NCI-H1105 treated with DMSO at 0.1 percent for 48 hours (cell line): ENCODE results near the gene GDF7.
"Not testable (repeated sequence)": the region's sequence is repeated elsewhere in the genome, so short reads cannot be mapped to it uniquely, and the experiment has no call there.

Experiments
- DNase-seq: peaks from one replicate; lab custom pipeline; 2025; lab: John Stamatoyannopoulos, UW

GDF7 gene

DNA sequence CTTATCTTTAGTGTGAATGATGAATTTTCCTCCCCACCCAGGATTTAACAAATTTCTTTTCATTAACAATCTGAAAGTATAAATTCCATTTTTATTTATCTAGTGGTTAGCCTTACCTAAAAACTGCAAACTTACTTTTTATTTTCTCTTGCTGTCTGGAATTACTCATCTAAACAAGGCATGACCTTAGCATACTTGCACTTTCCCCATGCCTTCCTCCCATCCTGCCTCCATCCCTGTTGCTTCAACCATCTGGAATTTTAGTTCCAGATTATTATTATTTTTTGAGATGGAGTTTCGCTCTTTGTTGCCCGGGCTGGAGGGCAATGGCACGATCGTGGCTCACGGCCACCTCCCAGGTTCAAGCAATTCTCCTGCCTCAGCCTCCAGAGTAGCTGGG lies 35.6 kb downstream of the GDF7 start:
- no peak for DNase-seq

- no peak for DNase-seq
Observed at GRCh38 chr2:20704886-20705285, 37.9 kb downstream of the GDF7 start.

GRCh38 chr2:20706217-20706616 lies 39.3 kb downstream of the GDF7 start:
- DNase-seq: no peak

DNA sequence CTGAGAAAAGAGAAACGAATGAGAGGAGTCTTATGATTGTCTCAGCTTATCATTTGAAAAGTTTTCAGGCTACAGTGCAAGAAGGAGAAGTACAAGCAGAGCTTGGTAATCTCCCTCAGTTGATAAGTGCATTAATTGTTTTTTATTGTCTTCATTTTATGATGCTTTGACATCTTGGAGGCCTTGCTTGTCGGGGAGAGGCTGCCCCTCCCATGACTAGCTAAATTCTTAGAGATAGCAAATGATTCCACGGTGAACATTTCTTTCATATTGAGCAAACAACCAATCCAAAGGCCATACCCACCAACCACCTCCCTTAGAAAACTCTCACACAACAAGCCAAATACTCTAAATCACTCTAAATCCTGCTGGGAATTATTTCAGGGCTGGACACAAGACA lies 39.8 kb downstream of the GDF7 start:
- DNase-seq: no peak

GRCh38 chr2:20707601-20708000 lies 40.7 kb downstream of the GDF7 start:
- DNase-seq: no peak

- not testable (repeated sequence) for DNase-seq
Observed at GRCh38 chr2:20711641-20712040, 44.7 kb downstream of the GDF7 start.

GRCh38 chr2:20713585-20713984 lies 46.6 kb downstream of the GDF7 start:
- DNase-seq: not testable (repeated sequence)

DNA sequence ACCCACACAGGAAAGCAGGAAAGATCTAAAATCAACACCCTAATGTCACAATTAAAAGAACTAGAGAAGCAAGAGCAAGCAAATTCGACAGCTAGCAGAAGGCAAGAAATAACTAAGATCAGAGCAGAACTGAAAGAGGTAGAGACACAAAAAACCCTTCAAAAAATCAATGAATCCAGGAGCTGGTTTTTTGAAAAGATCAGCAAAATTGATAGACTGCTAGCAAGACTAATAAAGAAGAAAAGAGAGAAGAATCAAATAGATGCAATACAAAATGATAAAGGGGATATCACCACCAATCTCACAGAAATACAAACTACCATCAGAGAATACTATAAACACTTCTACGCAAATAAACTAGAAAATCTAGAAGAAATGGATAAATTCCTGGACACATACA lies 47.5 kb downstream of the GDF7 start:
- DNase-seq: not testable (repeated sequence)

- DNase-seq: not testable (repeated sequence)
Observed at GRCh38 chr2:20716164-20716563, 49.2 kb downstream of the GDF7 start.

- DNase-seq: no peak
Observed at GRCh38 chr2:20717641-20718040, 50.7 kb downstream of the GDF7 start.

DNA sequence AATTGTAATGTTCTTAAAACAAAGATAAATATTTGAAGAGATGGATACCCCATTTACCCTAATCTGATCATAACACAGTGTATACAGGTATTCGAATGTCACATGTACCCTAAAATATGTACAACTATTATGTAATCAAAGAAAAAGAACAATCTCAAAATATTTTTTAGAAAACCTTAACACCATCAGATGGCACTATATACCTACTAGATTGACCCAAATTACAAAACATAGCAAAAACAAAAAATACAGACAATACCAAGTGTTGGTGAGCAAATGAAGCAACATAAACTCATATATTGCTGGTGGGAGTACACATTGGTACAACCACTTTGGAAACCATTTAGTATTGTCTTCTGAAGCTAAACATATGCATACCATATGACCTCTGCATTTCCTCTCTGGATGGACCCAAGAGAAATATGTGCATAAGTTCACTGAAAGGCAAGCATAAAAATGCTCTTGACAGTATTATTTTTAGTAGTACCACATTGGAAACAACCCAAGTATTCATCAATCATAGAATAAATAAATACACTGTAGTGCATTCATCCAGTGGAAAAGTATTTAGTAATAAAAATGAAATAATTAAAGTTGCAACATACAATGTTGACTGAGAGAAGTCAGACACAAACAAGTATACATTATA lies 55.8 kb downstream of the GDF7 start:
- no peak for DNase-seq

DNA sequence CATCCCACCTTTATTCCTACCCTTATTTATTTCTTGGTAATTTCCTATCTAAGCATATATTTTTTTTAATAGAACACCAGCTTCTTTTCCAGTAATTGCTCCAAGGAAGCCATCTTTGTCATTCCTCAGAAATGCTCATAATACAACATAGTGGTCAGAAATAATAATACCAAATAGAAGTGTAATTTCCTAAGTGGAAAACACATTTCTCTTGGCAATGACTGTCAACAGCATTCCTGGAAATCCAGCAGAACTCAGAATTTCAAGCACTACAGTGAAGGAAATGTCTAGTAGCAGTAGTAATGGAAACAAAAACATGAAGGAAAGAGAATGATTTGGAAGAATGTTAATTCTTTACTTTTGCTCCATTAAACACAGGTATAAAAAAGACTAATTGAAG lies 56.6 kb downstream of the GDF7 start:
- no peak for DNase-seq

GRCh38 chr2:20724500-20725053 lies 57.6 kb downstream of the GDF7 start:
- DNase-seq: no peak

- DNase-seq: no peak
Observed at GRCh38 chr2:20725782-20726181, 58.8 kb downstream of the GDF7 start.

DNA sequence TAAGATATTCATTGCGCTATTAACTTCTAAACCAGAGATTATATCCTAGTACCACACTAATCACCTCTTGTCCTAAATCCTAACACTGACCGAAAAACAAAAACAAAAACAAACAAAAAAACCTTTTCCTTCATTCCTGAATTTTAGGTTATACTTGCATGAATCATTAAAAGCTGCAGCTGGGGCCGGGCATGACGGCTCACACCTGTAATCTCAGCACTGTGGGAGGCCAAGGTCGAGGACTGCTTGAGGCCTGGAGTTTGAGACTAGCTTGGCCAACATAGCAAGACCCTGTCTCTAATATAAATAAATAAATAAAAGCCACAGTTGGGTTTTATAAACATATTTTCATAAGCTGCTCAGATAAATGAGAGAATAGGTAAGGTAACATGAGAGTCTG lies 60.0 kb downstream of the GDF7 start:
- DNase-seq: no peak

DNA sequence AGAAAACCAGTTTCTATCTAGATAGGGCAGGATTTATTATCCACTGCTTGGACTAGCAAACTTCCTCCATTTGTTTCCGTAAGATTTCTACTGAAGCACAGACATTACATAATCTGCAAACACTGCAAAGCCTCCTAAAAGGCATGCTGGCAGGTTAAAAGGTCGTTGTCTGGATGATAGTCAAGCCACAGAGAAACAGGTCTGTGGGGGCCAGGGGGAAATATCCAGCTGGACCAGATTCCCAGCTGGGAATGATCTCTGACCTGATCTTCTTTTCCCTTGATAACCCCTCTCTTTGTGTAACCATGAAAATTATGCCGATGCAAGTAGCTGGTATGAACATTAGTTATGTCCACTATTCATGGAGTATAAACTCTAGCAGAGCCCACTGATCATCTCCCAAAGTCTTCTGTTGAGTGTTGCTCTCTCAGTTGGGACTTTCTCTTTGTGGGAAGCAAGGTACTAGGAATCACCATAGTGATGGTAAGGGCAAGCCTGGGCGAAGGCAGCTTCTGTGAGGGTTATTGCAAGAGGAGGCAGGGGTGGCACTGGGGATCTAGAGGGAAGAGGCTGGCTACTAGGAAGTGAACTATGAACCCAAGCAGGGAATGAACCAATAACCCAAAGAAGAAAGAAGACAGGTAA lies 61.3 kb downstream of the GDF7 start:
- DNase-seq: no peak
